ENCODE results near the gene NBL1.
A peak's percentile ranks its signal among the peaks of the same experiment; 100 is the strongest.

Gene NBL1

DNA sequence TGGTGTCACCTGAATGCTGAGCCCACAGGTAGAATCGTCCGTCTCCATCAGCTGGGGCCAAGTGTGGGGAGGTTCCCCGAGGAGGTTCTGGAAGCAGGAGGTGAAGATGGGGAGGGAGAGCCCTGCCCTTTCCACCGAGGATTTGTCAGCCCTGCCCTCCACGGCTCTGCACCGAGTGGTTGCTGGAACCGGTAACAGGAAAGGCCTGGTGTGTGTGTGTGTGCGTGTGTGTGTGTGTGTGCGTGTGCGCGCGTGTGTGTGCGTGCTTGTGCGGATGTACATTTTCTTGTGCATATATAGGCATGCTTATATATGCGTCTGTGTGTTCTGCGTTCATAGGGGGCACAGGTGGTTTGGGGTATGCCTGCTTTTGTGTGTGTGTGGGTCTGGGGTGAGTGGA lies 3.5 kb downstream of the NBL1 start:
- ChIA-PET CTCF (interaction anchor here (1.0 kb wide), 1 partner anchor 13 kb away, joined by 4 read pairs; no protein-coding TSS in a partner anchor), POLR2A (ENCODE audit: low non-redundant PET) (interaction anchor here (0.7 kb wide), 1 partner anchor 334 kb away, joined by 3 read pairs; no protein-coding TSS in a partner anchor)
- no peak for DNase-seq (ENCODE audit: low spot score)
- TF ChIP-seq, protein P1, sequence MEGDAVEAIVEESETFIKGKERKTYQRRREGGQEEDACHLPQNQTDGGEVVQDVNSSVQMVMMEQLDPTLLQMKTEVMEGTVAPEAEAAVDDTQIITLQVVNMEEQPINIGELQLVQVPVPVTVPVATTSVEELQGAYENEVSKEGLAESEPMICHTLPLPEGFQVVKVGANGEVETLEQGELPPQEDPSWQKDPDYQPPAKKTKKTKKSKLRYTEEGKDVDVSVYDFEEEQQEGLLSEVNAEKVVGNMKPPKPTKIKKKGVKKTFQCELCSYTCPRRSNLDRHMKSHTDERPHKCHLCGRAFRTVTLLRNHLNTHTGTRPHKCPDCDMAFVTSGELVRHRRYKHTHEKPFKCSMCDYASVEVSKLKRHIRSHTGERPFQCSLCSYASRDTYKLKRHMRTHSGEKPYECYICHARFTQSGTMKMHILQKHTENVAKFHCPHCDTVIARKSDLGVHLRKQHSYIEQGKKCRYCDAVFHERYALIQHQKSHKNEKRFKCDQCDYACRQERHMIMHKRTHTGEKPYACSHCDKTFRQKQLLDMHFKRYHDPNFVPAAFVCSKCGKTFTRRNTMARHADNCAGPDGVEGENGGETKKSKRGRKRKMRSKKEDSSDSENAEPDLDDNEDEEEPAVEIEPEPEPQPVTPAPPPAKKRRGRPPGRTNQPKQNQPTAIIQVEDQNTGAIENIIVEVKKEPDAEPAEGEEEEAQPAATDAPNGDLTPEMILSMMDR (conservative IDR thresholded peaks at IDR 0.05; ENCODE audit: low read depth), result no peak
- peak overlapping the region; percentile 93 for H3K27ac ChIP-seq

DNA sequence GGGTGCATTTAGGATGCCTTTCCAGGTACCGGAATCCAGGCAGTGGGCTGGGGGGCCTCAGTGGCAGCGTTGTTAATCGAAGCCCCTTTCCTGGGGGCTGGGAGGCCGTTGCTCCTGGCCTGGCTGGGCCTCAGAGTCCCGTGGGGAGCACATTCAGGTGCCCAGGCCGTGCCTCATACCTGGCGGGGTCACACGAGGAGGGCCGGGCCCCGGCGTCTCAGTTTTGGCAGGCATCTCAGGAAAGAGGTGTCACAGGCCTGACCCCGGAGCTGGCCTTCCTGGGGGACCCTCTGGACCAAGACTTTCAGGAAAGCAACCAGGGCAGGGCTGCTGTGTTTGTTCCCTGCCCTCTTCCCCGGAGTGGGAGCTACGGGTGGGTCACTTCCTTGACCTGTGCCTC lies 4.1 kb downstream of the NBL1 start:
- ChIA-PET CTCF (interaction anchor here (0.6 kb wide), 1 partner anchor 260 kb away, joined by 3 read pairs; no protein-coding TSS in a partner anchor), POLR2A (ENCODE audit: low non-redundant PET) (no interaction called here)
- TF ChIP-seq, protein P1 (conservative IDR thresholded peaks at IDR 0.05; ENCODE audit: low read depth), result no peak
- DNase-seq (ENCODE audit: low spot score), result no peak
- peak overlapping the region; percentile 93 for H3K27ac ChIP-seq

DNA sequence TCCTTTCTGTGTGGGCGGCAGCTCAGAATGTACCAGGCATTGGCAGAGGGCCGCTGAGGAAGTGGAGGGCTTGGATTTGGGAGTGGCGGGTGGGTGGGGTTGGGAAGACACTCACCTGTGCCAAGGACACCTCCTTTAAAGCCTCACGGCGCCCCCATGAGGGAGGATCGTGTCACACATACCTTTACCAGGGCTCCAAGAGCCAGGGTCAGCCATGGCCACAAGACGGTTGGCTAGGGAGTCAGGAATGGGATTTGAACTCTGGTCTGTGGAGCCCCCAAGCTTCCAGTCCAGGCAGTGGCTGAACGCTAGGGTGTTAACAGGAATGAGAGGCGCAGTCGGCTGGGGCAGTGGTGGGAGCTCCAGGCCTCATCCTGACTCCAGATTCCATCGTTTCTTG lies 4.6 kb downstream of the NBL1 start:
- no peak for DNase-seq (ENCODE audit: low spot score)
- H3K27ac ChIP-seq, result peak overlapping the region; percentile 93
- CTCF ChIA-PET, result interaction anchor here (0.6 kb wide), 2 partner anchors 95 to 261 kb away, joined by 3 read pairs; no protein-coding TSS in a partner anchor
- POLR2A ChIA-PET (ENCODE audit: low non-redundant PET), result no interaction called here
- TF ChIP-seq, protein P1 (conservative IDR thresholded peaks at IDR 0.05; ENCODE audit: low read depth), result peak; percentile 35; the same call in 1 of the 2 replicates

DNA sequence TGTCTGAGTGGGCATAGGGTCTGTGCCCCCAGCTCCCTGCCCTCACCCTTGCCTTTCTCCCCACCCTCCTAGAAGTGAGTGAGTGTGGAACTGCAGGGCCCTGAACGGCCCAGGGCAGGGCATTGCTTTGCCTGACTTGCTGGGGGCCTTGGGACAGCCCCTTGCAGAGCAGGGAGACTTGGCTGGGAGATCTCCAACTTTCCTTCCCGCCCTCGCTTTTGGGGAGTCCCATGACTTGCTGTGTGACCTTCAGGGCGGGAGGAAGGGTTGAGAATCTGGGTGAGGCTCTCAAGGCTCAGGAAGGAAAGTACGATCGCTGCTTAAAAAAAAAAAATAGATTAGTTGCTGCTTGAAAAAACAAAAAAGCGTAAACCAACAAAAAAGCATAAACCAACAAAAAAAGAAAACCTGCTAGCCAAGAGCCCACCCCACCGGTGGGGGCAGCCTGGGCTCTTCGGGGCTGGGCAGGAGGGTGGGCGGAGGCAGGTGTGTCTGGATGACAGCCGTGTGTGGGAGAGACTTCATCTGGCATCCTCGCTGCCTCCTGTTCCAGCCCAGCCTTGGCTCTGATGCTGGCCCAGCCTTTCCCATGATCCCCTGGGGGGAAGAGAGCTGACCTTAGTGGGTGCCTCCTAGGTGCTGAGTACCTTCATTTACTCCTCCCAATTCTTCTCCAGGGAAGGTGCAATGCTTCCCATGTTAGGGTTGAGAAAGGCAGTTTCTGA lies 6.5 kb downstream of the NBL1 start:
- peak overlapping the region; percentile 77 for H3K27ac ChIP-seq
- ChIA-PET CTCF (interaction anchor here (0.6 to 1.1 kb wide), 5 partner anchors 12 to 366 kb away, joined by 3 to 6 read pairs (median 4); no protein-coding TSS in a partner anchor), POLR2A (ENCODE audit: low non-redundant PET) (no interaction called here)
- DNase-seq (ENCODE audit: low spot score), result no peak
- TF ChIP-seq, protein P1 (conservative IDR thresholded peaks at IDR 0.05; ENCODE audit: low read depth), result no peak

DNA sequence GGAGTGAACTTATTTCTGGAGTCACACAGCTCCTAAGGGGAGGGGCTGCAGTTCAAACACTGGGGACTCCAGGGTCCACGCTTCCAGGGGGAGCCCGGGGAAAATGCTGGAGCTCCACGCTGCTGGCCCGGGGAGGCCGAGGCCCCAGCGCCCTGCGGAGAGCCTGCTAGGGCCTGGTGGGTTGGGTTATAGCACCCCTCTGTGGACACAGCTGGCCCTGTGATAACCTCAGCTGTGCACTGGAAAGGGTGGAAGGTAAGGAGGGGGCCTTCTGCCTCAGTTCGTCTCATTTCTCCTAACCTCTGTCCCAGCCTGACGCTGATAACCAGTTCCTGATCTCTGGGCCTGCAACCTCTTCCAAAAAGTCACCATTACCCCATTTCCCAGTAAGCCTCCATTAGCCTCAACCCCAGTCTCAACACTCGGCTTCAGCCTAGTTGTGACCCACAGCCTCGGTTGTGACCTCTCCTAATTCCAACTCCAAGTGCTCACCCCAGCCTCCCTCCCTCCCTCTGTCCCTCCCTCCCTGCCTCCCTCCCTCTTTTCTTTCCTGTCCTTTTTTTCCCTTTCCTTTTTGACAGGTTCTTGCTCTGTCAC lies 7.1 kb downstream of the NBL1 start:
- DNase-seq (ENCODE audit: low spot score), result no peak
- TF ChIP-seq, protein P1 (conservative IDR thresholded peaks at IDR 0.05; ENCODE audit: low read depth), result peak; percentile 65
- ChIA-PET CTCF (interaction anchor here (0.6 to 1.1 kb wide), 8 partner anchors 11 to 366 kb away, joined by 3 to 7 read pairs (median 4); no protein-coding TSS in a partner anchor), POLR2A (ENCODE audit: low non-redundant PET) (no interaction called here)
- peak overlapping the region; percentile 77 for H3K27ac ChIP-seq

DNA sequence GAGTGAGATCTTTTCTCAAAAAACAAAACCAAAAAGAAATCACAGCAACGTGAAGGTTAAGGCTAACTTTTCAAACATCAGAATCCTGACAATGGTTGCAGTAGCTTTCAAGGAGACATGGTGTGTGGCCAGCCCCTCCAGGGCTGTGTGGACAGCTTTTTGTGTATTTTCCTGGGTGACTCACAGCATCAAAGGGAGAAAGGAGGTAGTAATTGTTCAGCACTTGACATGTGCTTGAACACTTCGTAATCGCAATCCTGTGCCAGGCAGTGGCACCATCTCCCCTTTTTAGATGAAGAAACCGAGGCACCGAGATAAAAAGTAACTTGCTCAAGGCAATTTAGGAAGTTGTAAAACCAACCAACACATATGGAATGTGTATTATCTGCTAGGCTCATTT lies 10.3 kb downstream of the NBL1 start:
- ChIA-PET CTCF (interaction anchor here (0.5 to 1.2 kb wide), 21 partner anchors 10 to 380 kb away, joined by 3 to 7 read pairs (median 4); partner anchors contain the start of genes CAPZB, HTR6 and NBL1), POLR2A (ENCODE audit: low non-redundant PET) (interaction anchor here (0.9 kb wide), 1 partner anchor 169 kb away, joined by 3 read pairs; the partner anchor contains the start of gene CAPZB)
- H3K27ac ChIP-seq, result peak overlapping the region; percentile 77
- TF ChIP-seq, protein P1 (conservative IDR thresholded peaks at IDR 0.05; ENCODE audit: low read depth), result no peak
- no peak for DNase-seq (ENCODE audit: low spot score)
